Stimulated activated CD8-positive, alpha-beta memory T cell treated with anti-CD3 and anti-CD28 coated beads, Interleukin-12 subunit alpha, Interleukin-12 subunit beta, amount 100 ng/mL, for 4 hours (primary cell): ENCODE results near the gene UBIAD1.
A peak's percentile ranks its signal among the peaks of the same experiment; 100 is the strongest.
"Not testable (repeated sequence)": the region's sequence is repeated elsewhere in the genome, so short reads cannot be mapped to it uniquely, and the experiment has no call there.

ENCODE experiments used
- DNase-seq: peaks from one replicate; pipeline ENCODE4 v3.0.0-alpha.2; 2020; ENCODE audit warnings: low read depth

UBIAD1 gene, protein sequence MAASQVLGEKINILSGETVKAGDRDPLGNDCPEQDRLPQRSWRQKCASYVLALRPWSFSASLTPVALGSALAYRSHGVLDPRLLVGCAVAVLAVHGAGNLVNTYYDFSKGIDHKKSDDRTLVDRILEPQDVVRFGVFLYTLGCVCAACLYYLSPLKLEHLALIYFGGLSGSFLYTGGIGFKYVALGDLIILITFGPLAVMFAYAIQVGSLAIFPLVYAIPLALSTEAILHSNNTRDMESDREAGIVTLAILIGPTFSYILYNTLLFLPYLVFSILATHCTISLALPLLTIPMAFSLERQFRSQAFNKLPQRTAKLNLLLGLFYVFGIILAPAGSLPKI

DNA sequence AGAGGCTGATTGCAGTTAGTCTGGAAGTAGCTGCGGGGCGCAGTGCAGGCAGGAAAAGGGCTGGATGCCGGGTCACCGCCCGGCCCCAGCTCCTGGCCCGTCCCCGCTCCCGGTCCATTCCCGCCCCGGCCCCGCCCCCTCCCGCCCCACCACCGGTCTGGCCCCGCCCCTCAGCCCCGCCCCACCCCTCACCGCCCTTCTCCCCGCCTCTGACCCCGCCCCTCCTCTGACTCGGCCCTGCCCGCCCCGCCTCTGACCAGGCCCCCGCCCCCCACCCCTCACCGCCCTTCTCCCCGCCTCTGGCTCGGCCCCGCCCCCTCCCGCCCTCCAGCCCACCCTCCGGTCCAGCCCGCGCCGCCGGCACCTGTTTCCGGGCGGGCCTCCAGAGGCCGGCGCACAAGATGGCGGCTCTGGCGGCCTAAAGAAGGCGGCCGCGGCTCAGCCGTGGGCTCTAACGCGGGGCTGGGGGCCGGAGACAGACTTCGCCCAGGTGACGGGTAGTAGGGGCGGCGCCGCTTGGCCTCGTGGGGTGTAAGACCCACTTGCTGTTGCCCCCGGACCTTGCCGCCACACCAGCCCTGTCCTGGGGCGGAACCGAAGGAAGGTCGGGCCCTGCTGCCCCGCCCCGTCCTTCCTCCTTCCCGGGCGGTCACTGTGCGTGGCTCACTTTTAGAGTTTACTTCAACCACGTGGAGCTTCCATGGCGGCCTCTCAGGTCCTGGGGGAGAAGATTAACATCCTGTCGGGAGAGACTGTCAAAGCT, at the start of gene UBIAD1:
Gene UBIAD1, plus strand, starts transcription at position 367 of the 763 bp plus-strand sequence. Its CDS starts 334 bp downstream, at position 701.
- DNase-seq = peak; percentile 72

DNA sequence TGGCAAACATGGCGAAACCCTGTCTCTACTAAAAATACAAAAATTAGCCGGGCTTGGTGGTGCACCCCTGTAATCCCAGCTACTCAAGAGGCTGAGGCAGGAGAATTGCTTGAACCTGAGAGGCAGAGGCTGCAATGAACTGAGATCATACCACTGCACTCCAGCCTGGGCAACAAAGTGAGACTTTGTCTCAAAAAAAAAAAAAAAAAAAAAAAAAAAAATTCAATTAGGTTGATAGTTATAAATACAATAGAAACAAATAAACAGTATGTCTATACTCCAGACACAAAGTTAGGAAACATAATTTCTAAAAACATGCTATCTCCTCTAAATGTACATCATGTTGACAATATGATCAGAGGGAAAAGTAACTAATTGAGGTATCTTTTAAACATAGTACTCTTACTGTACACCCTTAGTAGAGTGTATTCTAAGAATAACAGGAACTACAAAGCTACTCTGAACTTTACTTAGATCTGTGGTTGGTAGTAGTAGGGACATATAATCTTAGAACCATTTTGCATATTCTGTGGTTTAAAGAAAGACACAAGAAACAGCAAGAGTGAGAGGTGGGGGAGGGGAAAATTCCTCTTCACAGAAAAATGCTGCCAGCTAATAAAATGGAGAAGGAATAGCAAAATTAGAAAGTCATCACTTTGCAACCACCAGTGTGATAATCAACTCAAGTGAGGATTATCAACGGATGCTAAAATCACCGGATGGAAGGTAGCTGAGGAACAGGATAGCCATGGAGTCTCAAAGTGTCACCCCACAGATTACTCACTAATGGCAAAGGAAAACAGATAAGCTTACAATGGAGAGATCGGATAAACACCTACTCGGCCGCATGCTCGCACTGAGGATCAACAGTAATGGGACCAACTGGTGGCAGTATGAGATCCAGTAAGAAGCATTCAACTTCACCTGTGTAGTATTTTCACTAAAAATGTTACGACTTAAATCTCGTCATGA, 45.6 kb upstream of the UBIAD1 start:
- no peak for DNase-seq

- no peak for DNase-seq
Observed at GRCh38 chr1:11229203-11229602, 43.8 kb upstream of the UBIAD1 start.

DNA sequence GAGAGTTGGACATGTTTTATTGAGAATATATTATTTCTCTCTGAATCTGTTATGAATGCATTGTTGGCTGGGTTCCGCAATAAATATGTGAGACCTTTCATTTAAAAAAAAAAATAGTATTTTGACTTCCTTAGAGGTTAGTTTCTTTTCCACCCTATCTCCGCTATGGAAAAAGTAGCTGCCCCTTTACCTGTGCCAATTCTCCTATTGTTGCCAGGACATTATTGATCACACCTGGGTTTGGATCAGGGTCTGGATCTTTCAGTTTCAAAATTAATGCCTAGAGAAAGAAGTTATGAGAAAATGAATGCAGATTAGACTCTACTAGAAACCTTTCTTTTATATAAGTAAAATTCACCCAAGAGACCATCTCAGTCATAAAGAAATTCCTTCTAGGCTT, 39.8 kb upstream of the UBIAD1 start:
- no peak for DNase-seq

DNA sequence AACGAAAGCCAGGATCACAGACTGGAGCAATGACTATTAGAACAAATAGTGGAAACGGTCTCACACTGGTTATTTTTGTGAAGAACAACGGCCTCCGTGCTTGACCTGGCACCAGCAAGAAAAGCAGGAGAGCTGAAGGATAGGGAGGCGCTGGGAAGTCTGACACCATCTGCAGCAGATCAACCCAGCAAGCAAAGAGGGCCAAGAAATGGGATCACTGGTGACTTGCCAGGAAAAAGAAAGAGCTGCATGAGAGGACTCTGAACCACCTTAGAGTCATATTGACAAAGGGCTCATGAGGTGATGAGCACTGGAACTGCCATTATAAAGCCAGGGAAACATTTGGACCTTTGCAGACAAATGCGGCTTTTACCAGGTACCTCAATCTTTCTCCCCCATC, 35.6 kb upstream of the UBIAD1 start:
- no peak for DNase-seq

GRCh38 chr1:11238311-11238710, 34.7 kb upstream of the UBIAD1 start:
- no peak for DNase-seq

GRCh38 chr1:11245248-11245647, 27.8 kb upstream of the UBIAD1 start:
- DNase-seq = no peak

- no peak for DNase-seq
Observed at GRCh38 chr1:11245904-11246719, 26.9 kb upstream of the UBIAD1 start.

DNA sequence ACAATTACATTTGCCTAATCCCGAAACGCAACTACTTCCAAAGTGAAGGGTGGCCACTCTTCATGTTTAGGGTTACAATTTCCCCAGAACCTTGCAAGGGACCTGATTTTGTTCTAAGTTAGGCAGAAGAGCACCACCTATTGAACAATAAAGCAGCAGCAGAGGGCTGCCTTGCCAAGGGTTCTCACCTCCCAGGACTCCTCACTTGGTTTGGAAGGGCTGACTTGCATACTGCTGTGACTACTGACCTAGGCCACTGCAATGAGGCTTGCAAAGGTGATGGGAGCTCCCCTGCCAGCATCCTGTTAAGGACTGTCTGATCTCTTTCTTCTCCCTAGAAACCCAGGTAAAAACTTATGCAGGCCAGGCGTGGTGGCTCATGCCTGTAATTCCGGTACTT, 24.8 kb upstream of the UBIAD1 start:
- DNase-seq = no peak

DNA sequence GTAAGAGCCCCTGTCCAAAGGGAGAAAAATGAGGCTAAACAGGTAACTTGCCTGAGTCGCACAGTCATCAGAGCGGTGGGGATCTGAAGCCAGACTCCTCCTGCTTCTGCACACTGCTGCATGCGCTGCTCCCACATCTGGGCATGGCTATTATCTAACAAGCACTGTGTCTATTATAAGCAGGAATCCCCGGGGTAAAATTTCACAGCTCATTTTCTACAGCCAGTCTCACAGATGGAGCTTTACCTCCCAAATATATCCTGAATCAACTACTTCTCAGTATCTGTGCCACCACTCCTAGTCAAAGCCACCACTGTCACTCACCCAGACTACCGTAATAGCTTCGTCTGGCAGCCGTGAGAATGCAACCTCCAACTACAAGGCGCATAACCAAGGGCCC, 20.5 kb upstream of the UBIAD1 start:
- DNase-seq = no peak

- DNase-seq = no peak
Observed at GRCh38 chr1:11253226-11253625, 19.8 kb upstream of the UBIAD1 start.

DNA sequence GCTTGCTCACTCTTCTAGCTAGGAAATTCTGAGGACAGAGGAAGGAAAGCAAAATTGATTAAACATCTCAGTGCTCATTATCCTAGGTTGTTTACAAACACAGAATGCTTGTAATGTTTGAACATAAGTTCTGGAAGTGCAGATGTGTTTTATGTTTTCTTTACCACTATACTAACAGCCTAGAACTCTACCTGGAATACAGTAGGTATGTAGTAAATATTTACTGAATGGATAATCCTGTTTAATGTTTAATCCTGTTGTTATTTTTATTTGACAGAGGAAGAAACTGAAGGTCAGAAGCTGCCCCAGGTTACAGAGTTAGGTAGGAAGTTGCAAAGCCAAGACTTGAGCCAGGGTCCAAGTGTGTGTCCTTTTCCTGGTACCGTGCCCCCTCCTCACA, 16.7 kb upstream of the UBIAD1 start:
- DNase-seq = no peak

DNA sequence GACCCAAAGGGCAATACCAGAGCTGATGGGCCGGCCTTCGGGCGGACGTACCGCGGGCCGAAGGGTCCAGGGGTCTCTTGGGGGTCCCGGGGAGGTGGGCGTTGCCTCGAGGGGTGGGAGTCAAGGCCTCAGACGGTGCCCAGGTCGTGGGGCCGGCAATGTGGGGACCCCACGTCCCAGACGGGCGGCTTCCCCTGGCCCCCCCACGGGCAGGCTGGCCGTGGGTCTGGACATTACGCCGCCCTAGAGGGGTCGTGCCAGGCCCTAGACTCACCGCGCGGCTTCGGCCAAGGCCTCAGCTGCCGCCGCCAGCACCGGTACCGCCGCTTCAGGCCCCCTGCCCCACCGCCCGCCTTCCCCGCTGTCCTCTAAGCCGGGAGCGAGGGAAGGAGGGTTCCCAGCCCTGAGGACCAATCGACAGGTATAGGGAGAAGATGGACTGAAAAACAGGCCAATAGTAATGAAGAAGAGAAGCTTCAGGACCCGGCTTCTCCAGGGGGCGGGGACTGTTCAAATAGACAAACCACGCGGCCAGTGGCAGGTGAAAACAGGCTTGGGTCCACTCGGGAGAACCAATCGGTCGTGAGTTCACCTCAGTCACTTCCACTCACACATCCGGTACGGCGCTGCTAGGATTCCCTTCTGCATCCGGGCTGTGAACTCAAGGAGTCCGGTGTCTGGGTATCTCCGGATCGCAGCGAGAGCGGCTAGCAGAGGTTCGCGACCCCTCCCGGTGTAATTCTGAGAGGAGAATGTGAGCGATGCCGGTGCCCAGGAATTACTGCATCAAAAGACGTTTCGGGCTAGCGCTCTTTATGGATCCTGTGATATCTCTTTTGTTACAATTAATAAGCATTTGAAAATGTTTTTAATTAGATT, 10.6 kb upstream of the UBIAD1 start, which contains the start of gene MTOR:
Gene MTOR, minus strand, starts transcription at position 381 of the 879 bp plus-strand sequence. CDS start 3,142 bp downstream, outside the sequence.
- DNase-seq = peak; percentile 90

- DNase-seq = no peak
Observed at GRCh38 chr1:11266268-11267074, 6.5 kb upstream of the UBIAD1 start.

- DNase-seq = not testable (repeated sequence)
Observed at GRCh38 chr1:11267350-11268337, 5.4 kb upstream of the UBIAD1 start.

DNA sequence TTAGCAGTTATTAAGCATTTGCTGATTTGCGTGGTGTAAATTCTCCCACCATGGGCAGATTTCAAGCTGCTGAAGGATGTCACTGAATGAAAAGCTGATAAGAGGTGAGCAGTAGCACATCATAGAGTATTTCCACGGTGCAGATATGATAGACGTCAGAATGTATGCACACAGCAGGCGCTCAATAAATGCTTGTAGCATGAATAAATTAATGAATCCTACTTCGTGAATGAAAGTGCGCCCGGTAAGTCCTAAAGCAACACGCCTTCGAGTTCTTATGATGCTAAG, 510 bp upstream of the UBIAD1 start:
- DNase-seq = no peak

DNA sequence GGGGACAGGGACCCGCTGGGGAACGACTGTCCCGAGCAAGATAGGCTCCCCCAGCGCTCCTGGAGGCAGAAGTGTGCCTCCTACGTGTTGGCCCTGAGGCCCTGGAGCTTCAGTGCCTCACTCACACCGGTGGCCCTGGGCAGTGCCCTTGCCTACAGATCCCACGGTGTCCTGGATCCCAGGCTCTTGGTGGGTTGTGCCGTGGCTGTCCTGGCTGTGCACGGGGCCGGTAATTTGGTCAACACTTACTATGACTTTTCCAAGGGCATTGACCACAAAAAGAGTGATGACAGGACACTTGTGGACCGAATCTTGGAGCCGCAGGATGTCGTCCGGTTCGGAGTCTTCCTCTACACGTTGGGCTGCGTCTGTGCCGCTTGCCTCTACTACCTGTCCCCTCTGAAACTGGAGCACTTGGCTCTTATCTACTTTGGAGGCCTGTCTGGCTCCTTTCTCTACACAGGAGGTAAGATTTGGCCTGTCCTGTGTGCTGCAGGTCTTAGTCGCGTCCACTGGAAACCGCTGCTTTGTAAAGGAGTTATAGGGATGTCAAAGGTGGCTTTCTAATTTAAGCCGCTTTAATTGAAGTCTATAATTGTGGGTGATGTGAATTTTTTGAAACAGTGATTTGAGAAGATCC, 717 bp downstream of the UBIAD1 start:
- no peak for DNase-seq

DNA sequence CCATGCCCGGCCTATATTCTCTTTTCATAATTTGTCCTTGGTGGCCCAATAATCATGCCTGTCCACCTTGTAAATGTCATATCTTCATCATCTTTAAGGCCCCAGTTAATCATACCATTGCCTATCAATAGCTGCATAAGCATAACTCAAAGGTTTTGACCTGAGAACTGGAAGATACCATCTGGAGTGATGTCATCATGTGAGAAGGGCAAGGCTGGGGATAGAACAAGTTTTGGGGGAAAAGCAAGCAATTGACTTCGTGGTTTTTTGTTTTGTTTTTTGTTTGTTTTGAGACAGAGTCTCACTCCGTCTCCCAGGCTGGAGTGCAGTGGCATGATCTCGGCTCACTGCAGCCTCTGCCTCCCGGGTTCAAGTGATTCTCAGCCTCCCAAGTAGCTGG, 6.2 kb downstream of the UBIAD1 start:
- DNase-seq = no peak
